HS-5 (cell line): ENCODE data around the gene ABCB9.
A peak's percentile ranks its signal among the peaks of the same experiment; 100 is the strongest.
"Not testable (repeated sequence)": the region's sequence is repeated elsewhere in the genome, so short reads cannot be mapped to it uniquely, and the experiment has no call there.

Experiments used
- DNase-seq: peaks from one replicate; pipeline ENCODE4 v3.0.0-alpha.2; 2012; ENCODE audit warnings: low read depth

The ABCB9 gene

GRCh38 chr12:122965851-122966742 lies at the start of gene ABCB9:
Gene ABCB9, minus strand, starts transcription at chr12:122966463. Its CDS starts 6,228 bp downstream, at chr12:122960235.
- no peak for DNase-seq

- DNase-seq: not testable (repeated sequence)
These were observed 48.2 kb upstream of the ABCB9 start for GRCh38 chr12:123014473-123014872.

GRCh38 chr12:123013185-123014095 lies 47.2 kb upstream of the ABCB9 start:
- DNase-seq: no peak

GRCh38 chr12:123011701-123012100 lies 45.4 kb upstream of the ABCB9 start:
- DNase-seq: no peak

- no peak for DNase-seq
These were observed 44.4 kb upstream of the ABCB9 start for GRCh38 chr12:123010681-123011080.

- no peak for DNase-seq
These were observed 43.8 kb upstream of the ABCB9 start for GRCh38 chr12:123010110-123010509.

- peak; percentile 9 for DNase-seq
These were observed 40.7 kb upstream of the ABCB9 start for GRCh38 chr12:123006977-123007376.

GRCh38 chr12:123005081-123005626 lies 38.9 kb upstream of the ABCB9 start:
- DNase-seq: no peak

GRCh38 chr12:123004287-123004686 lies 38.0 kb upstream of the ABCB9 start:
- DNase-seq: no peak

- no peak for DNase-seq
These were observed 37.0 kb upstream of the ABCB9 start for GRCh38 chr12:123003257-123003656.

- DNase-seq: no peak
These were observed 35.2 kb upstream of the ABCB9 start for GRCh38 chr12:123001464-123001863.

- no peak for DNase-seq
These were observed 34.3 kb upstream of the ABCB9 start for GRCh38 chr12:123000578-123000977.

- no peak for DNase-seq
These were observed 33.7 kb upstream of the ABCB9 start for GRCh38 chr12:122999986-123000420.

- no peak for DNase-seq
These were observed 33.1 kb upstream of the ABCB9 start for GRCh38 chr12:122999196-122999946.

- no peak for DNase-seq
These were observed 32.1 kb upstream of the ABCB9 start for GRCh38 chr12:122998316-122998715.

- no peak for DNase-seq
These were observed 31.3 kb upstream of the ABCB9 start for GRCh38 chr12:122997343-122998250.

- no peak for DNase-seq
These were observed 30.5 kb upstream of the ABCB9 start for GRCh38 chr12:122996621-122997342.

GRCh38 chr12:122996188-122996601 lies 29.9 kb upstream of the ABCB9 start:
- no peak for DNase-seq

GRCh38 chr12:122995503-122996187 lies 29.4 kb upstream of the ABCB9 start:
- DNase-seq: no peak
